NT2/D1 (cell line): ENCODE results near the gene SH3PXD2B.
"Not testable (repeated sequence)": the region's sequence is repeated elsewhere in the genome, so short reads cannot be mapped to it uniquely, and the experiment has no call there.

Experiments used
- SUZ12 ChIP-seq: IDR thresholded peaks from 2 replicates; pipeline ENCODE4 v1.6.1; 2011; ENCODE audit not compliant: insufficient read length, insufficient read depth; ENCODE audit errors: extremely low read depth
- YY1 ChIP-seq: IDR thresholded peaks from 2 replicates; pipeline ENCODE4 v1.6.1; 2011; ENCODE audit not compliant: insufficient read length, insufficient read depth
- ZNF274 ChIP-seq: IDR thresholded peaks from 2 replicates; pipeline ENCODE4 v1.6.1; 2011; ENCODE audit warnings: mild to moderate bottlenecking, low read depth, low read length

DNA sequence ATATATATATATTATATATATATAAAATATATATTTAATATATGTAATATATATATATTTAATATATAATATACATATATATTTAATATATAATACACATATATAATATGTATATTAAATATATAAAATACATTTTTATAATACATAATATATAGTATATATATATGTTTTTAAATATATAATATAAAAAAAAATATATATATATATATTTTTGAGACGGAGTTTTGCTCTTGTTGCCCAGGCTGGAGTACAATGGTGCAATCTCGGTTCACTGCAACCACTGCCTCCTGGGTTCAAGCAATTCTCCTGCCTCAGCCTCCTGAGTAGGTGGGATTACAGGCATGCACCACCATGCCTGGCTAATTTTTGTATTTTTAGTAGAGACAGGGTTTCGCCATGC is 85.6 kb downstream of the SH3PXD2B start:
- TF ChIP-seq YY1, SUZ12, ZNF274: not testable (repeated sequence)
